Skin epidermis (tissue), 12 donors: ENCODE results near the gene PLXDC2.
"Not testable (repeated sequence)": the region's sequence is repeated elsewhere in the genome, so short reads cannot be mapped to it uniquely, and the experiment has no call there.

ENCODE experiments used
- H3K27ac ChIP-seq, 21 experiments: fragments of 200-600 bp; sonication (generic) in 11 of 21; one replicate each; pipeline ENCODE4 v1.5.0; 2020; ENCODE audit warnings: mild to moderate bottlenecking in 3 of 21, inconsistent platforms in 2 of 21, moderate library complexity in 2 of 21
- H3K4me3 ChIP-seq, 7 experiments: fragments of 200-600 bp; sonication (generic) in 2 of 7; one replicate each; pipeline ENCODE4 v1.5.0; 2020; ENCODE audit warnings: inconsistent platforms in 2 of 7, mild to moderate bottlenecking in 2 of 7, moderate library complexity in 1 of 7

Gene PLXDC2

DNA sequence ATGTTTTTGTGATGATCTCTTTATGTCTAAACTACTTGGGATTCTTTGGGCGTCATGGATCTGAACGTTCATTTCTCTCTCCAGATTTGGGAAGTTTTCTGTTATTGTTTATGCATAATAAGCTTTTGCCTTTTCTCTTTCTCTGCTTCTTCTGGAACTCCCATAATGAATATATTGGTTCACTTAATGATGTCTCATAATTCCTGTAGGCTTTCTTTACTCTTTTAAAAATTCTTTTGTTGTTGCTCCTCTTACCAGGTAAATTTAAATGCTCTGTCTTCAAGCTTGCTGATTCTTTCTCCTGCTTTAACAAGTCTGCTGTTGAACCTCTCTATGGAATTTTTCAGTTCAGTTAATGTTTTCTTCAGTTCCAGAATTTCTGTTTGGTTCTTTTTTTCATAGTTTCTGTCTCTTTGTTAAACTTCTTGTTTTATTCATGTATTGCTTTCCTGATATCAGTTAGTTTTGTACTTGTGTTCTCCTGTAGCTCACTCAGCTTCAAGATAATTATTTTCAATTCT, 317.5 kb downstream of the PLXDC2 start:
- H3K4me3 ChIP-seq: no peak overlapping the region
- no peak overlapping the region for H3K27ac ChIP-seq

DNA sequence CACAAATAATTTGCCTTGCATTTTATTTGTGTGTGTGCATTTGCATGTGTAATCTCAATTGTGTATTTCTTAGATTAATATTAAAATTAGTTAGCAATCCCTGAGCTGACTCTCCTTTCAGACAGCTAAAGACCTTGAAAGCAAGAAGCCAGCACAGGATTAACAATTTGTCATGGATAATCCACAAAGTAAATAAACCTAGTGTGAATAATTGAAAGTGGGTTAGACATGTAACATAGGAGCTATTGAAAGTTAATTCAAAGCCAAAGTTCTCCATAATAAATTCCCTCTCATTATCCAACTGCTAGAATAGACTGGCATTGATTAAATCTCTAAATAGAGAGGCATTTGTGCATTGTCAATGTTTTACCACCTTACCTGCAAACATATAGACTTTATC, 326.1 kb downstream of the PLXDC2 start:
- Histone ChIP-seq H3K27ac (no peak overlapping the region), H3K4me3 (no peak overlapping the region)

DNA sequence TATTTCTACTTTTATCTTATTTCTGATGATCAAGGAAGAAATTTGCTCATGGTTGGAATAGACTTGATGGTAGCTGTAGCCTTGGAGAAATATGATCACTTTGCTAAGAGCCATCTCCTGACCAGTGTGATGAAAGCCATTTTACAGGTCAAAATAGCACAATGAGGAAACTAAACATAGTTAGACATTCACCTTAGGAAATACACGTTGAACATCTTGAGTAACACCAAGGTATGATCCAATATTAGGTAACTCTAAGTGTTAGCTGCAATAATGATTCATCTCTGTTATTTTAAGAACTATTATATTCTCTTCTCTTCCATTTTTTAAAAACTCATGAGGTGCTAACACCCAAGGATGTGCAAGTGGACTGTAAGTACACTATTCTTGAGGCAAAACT, 328.0 kb downstream of the PLXDC2 start:
- no peak overlapping the region for H3K4me3 ChIP-seq
- no peak overlapping the region for H3K27ac ChIP-seq

DNA sequence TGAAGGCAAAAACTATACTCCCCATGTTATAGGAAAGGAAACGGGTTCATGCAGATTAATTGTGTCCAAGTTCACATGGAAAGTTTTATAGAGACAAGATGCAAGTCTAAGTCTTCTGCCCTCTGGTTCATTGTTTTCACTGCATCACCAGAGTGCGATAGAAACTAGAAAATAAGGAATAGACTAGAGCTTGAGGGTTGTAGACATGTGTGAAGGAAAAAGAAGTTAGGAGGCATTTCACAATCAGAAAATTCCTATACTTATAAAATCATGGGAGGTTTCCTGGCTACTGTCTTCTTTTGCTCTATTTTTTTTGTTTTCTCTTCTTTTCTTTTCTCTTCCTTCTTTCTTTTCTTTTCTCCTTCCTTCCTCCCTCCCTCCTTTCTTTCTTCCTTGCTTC, 329.8 kb downstream of the PLXDC2 start:
- Histone ChIP-seq H3K4me3 (no peak overlapping the region), H3K27ac (no peak overlapping the region)

DNA sequence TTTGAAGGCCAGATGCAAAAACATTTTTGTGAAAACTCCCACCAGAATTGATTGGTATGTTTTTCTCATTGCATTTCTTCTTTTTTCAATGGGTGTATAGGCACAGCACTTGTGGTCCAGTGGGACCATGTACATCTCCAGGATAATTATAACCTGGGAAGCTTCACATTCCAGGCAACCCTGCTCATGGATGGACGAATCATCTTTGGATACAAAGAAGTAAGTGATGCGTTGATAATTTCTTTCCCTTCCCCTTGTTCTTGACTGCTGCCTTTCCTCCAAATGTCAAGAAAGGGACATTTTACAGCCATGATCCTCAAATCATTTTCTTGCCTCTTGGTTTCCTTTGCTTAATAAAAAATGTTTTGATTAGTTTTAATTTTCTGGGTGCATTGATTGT, 331.5 kb downstream of the PLXDC2 start:
- no peak overlapping the region for H3K27ac ChIP-seq
- H3K4me3 ChIP-seq: no peak overlapping the region

DNA sequence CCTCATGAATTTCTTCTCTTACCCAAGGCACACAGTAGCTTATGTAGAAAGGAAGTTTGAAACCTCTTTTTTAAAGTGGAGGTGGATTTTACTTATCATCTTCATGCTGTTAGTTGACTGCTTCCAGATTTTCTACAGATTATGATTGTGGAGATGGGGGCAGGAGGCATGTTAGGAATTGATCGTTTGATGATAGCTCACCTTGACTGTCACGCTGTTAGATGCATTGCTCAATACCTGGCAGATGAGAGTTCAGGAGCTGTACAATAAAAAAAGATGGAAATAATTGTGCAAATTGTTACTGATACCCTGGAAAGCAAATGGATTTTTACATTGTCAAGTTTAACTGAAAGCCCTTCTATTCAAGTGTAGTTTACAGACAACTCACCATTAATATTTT, 340.3 kb downstream of the PLXDC2 start:
- H3K27ac ChIP-seq: no peak overlapping the region
- H3K4me3 ChIP-seq: no peak overlapping the region

DNA sequence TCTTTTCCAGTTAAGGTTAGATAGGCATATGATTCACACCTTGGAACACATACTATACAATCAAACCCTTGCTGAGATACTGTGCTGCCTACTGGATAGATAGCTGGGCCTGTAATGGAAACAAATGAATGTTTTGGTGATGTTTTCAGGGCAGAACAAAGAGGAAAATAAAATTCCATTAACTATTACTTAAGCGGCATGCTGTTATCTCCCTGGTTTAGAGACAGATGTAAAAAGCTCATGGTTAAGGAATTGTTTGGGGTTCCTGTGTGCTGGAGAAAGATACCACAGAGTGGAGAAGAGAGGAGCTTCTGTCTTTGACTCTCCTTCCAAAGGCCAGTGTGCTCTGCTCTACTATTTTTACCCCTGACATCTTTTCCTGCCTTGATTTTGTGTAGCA, 341.1 kb downstream of the PLXDC2 start:
- H3K4me3 ChIP-seq: no peak overlapping the region
- H3K27ac ChIP-seq: no peak overlapping the region

DNA sequence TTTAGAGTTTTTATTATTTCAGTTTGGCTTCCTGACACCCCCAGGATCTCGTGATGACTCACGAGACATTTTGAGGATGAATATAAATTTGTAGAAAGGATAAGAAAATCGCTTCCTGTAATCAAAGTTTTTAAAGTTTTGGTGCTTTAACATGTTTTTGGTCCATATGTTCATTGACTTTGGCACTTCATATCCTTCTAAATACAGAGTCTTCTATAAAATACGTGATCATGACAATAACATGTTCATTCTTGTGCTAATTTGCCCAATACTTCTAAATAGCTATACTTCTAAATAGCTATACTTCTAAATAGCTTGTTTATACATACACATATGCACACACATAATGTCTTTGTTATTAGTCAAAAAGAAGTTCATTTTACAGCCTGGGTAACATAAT, 341.9 kb downstream of the PLXDC2 start:
- no peak overlapping the region for H3K27ac ChIP-seq

DNA sequence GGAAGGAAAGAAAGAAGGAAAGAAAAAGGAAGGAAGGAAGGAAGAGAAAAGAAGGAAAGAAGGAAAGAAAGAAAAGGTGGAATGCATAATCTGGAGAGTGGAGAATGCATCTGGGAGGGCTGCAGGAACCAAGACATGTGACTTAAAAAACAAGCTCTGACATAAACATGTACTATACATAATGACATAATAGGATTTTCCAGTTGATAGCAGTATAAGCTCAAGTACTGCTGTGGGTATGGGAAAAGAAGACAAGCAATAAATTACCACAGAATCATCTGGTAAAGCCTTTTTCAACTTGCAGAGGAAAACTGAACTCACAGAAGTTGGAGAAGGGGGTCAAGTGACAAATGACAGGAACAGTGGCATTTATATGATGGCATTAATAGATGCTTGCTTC, 345.9 kb downstream of the PLXDC2 start:
- H3K27ac ChIP-seq: no peak overlapping the region
- no peak overlapping the region for H3K4me3 ChIP-seq

More for the DNA sequence above, 341.9 kb downstream of the PLXDC2 start:
- no peak overlapping the region for H3K4me3 ChIP-seq

DNA sequence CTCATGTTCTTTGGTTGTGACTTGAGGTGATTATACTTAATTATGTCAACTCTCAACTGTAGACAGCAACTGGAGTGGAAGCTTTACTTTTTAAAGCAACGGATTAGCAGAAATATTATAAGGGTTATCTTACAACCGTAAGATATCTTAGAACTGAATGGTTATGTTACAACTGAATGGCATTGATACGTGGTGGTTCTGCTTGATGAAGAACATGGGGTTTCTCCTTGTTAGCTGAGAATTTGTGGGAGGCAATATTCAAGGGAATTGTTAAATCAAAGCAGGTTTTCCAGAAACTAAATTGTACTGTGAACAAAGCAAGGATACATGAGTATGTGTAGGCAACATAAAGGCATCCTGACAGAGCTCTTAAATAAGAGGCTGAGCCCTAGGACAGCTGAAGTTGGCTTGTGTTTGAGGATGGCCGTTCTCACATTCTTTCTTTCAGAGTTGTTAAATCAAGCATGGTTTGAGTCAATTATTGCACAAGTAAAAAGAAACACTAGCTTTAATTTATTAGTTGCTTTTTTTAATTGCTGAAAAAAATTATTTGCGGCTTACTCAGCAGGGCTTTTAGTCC, 350.0 kb downstream of the PLXDC2 start:
- no peak overlapping the region for H3K27ac ChIP-seq
- H3K4me3 ChIP-seq: no peak overlapping the region

DNA sequence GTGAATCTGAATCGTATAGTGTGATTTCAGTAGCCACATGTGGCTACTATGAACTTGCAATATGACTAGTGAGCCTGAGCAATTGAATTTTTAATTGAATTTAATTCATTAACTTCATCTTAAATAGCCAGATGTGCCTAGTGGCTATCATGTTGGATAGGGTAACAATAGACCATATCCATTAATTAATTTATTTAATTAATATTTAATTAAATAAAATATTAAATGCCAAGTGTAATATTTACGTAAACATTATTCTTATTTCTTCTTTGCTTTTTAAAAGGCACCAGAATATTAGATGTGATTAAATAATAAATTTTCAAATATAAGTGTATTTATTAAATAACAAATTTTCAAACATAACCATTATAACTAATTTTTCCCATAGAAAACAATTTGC, 354.4 kb downstream of the PLXDC2 start:
- no peak overlapping the region for H3K27ac ChIP-seq
- H3K4me3 ChIP-seq: no peak overlapping the region

DNA sequence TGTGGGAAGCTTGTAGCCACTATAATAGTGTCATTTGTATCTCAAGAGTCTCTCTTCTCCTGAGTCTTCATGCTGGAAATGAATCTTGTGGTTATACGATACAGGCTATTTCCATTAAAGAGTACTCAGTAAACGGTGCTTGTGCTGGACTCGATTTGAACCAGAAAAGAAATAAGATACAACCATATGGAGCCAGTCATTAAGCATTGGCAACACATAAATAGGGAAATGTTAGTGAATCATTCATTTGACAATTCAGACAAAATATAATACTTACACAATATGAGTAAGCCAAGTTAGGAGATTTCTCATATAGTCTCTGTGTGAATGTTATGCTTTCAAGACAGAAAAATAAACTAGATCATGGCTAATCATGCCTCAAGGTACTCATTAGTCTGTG, 356.8 kb downstream of the PLXDC2 start:
- Histone ChIP-seq H3K4me3 (no peak overlapping the region), H3K27ac (no peak overlapping the region)

DNA sequence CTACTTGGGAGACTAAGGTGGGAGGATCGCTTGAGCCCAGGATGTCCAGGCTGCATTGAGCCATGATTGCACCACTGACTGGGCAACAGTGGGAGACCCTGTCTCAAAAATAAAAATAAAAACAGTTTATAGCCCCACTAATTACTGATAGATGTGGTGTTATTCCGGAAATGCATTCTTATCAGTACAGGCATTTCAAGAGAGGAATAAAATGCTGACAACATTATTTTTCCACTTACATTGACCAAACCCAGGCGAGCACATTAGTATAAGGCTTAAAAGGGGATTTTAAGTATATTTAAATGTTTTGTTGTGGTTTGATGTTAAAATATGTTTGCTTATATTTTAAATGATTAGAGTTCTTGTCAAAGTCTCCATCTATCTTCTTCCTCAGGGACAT, 359.5 kb downstream of the PLXDC2 start:
- Histone ChIP-seq H3K27ac (no peak overlapping the region), H3K4me3 (no peak overlapping the region)

DNA sequence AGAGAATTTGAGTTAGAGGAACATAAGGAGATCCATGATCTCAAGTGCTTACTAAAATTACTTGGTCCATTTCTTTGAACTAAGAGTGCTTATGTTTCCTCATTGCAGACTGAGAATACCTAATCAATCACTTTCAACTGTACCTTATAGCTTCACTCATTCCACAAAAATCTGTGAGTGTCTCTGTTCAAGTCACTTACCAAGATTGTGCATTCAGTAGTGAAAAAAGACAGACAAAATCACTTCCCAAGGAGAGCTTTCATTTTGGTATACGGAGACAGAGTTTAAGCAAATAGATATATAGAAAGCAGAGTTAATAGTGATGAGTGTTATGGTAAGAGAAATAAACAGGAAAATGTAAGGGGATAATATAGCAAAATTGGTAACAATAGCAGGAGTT, 364.5 kb downstream of the PLXDC2 start:
- H3K27ac ChIP-seq: no peak overlapping the region
- no peak overlapping the region for H3K4me3 ChIP-seq

DNA sequence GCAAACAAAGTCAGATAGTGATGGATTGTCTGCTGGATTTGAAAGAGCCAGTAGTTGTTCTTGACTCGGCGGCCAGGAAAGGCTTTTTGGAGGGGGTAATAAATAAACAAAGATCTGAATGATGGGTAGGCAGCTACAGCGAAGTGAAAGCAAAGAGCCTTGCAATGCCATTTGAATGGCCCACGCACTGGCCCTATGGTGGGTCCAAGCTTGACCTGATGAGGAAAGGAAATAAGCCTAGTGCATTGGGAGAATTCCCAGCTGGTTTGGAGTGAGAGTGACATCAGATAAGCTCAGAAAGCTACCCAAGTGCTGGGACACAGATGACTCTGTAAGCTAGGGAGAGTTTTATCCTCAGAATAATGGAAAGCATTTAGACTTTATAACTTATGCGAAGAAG, 365.2 kb downstream of the PLXDC2 start:
- Histone ChIP-seq H3K4me3 (no peak overlapping the region), H3K27ac (no peak overlapping the region)

DNA sequence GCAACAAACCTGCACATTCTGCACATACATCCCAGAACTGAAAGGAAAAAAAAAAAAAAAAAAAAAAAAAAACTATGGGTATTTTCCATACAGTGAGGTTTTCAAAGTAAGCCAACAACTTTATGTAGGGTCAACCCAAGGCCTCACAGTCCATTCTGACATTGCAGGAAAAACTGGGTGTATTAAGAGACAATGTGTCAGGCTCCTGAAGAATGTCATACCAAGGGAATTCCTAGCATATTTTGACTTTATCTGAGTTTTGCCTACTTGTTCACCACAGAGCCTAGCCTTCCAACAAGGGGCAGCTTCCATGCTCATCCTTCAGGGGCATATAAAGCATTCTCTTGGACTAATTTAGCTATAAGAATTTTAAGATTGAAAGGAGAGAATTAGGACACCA, 368.9 kb downstream of the PLXDC2 start:
- no peak overlapping the region for H3K27ac ChIP-seq
- no peak overlapping the region for H3K4me3 ChIP-seq

DNA sequence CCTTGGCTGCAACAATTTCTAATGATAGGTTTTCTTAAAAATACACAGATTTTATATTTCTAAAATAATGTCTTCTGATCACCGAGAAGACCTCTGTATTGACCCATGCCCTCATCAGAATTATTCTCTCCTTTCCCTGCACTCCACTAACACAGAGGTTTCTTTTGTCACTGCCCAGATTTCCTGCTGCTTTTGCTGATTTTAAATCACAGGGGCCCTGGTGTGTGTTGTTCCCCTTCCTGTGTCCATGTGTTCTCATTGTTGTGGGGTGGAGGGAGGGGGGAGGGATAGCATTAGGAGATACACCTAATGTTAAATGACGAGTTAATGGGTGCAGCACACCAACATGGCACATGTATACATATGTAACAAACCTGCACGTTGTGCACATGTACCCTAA, 375.2 kb downstream of the PLXDC2 start:
- not testable (repeated sequence) for H3K4me3 ChIP-seq, H3K27ac ChIP-seq

DNA sequence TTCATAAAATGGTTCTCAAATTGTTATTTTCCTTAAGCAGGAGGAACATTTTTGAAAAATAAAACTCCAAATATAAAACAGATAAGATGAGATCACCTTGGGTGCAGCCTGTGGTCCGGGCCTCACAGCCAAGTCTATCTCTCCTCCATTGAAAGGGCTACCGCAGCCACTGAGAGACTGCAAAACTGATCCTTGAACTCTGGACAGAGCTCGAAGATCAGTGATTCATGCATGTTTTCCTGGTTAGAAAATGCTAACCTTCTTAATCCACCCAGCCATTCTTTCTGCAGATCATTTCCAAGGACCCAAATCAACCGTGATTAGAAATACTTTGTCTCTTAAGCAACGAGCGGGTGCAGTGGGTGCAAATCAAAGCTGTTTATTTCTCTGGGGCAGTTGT, 378.8 kb downstream of the PLXDC2 start:
- Histone ChIP-seq H3K4me3 (no peak overlapping the region), H3K27ac (no peak overlapping the region)

DNA sequence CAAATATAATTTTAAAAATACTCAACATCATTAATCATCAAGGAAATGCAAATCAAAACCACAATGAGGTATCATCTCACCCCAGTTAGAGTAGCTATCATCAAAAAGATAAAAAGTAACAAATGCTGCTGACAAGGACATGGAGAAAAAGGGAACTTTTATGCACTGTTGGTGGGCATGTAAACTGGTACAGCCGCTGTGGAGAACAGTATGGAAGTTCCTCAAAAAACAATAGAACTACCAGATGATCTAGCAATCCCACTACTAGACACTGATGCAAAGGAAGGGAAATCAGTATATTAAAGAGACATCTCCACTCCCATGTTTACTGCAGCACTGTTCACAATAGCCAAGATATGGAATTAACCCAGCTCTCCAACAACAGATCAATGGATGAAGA, 384.5 kb downstream of the PLXDC2 start:
- no peak overlapping the region for H3K27ac ChIP-seq
- no peak overlapping the region for H3K4me3 ChIP-seq

DNA sequence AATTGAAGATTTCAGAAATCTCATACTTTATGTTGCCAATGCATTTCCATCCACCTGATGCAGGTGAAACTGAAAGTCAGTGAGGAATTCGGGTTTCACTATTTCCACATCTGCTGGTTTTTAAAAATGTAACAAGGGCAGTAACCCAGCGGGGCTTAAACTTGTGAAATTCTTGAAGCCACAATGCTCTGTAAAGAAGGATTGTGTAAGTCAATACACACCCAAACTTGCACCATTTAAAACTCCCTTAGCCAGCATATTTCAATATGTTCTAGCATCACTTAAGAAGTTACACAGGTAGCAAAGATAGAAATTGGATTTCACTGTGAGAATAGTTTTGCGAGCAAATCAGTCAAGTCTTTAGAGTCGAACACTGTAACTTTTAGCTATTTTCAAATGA, 386.1 kb downstream of the PLXDC2 start:
- H3K4me3 ChIP-seq: no peak overlapping the region
- no peak overlapping the region for H3K27ac ChIP-seq

DNA sequence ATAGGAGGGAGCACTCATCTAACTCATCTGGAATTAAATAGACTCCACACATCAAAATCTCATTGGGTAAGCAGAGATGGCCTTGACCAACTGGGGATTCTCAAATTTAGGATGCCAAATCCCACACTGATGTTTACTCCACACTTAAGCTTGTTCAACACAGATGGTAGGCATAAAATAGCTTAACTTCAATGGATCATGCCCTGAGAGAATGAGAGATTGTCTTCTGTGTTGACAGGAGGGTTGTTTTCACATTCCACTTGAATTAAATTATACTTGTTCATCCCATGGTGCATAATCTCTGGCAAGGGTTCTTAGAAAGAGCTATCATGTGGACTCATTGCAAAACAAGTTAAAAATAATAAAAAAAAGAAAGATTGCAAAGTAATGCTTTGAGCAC, 391.4 kb downstream of the PLXDC2 start:
- no peak overlapping the region for H3K4me3 ChIP-seq

DNA sequence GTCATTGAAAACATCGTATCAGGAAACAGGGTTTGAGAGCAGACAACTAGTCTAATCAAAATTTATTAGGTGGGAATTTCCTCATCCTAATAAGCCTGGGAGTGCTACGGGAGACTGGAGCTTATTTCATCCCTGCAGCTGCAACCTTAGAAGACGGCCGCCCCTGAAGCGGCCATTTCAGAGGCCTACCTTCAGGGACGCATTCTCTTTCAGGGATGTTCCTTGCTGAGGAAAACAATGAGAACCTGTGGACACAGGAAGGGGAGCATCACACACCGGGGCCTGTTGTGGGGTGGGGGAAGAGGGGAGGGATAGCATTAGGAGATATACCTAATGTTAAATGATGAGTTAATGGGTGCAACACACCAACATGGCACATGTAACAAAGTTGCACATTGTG, 392.9 kb downstream of the PLXDC2 start:
- not testable (repeated sequence) for H3K27ac ChIP-seq, H3K4me3 ChIP-seq

More for the DNA sequence above, 391.4 kb downstream of the PLXDC2 start:
- no peak overlapping the region for H3K27ac ChIP-seq
